Calu3 (cell line): Measurements from ENCODE around the gene ARSJ. TPM values are rescaled to one million over a fixed set of nuclear protein-coding genes. Genes with fewer than 3 reads are reported as not detected.

Experiments used
- BruUV-seq: library from RNA; stranded (reverse); fragments of 400-500 nt; replicated peaks from 2 replicates; lab custom pipeline; 2021; lab: Mats Ljungman, UMichigan
- CTCF ChIA-PET: fragments of 300-600 bp; sonication (Branson Sonifier 250); formaldehyde crosslinking; loops from one replicate; lab custom pipeline; 2022; ENCODE audit warnings: antibody characterized with exemption; lab: Charles Lee
- DNase-seq: peaks from one replicate; pipeline ENCODE4 v3.0.0; 2022
- H3K27ac Mint-ChIP-seq: one replicate; pipeline ENCODE4 v1.8.0; 2022; ENCODE audit warnings: mixed read lengths; ENCODE audit not compliant: unreplicated experiment
- H3K27me3 Mint-ChIP-seq: one replicate; pipeline ENCODE4 v1.8.0; 2022; ENCODE audit warnings: mixed read lengths; ENCODE audit not compliant: unreplicated experiment
- H3K36me3 Mint-ChIP-seq: one replicate; pipeline ENCODE4 v1.8.0; 2022; ENCODE audit warnings: mild to moderate bottlenecking, moderate library complexity, mixed read lengths; ENCODE audit not compliant: insufficient read depth, unreplicated experiment
- H3K4me1 Mint-ChIP-seq: one replicate; pipeline ENCODE4 v1.8.0; 2022; ENCODE audit warnings: mild to moderate bottlenecking, low read depth, mixed read lengths; ENCODE audit not compliant: unreplicated experiment
- H3K4me3 Mint-ChIP-seq: one replicate; pipeline ENCODE4 v1.8.0; 2022; ENCODE audit warnings: mild to moderate bottlenecking, low read depth, moderate library complexity, mixed read lengths; ENCODE audit not compliant: unreplicated experiment
- H3K9me3 Mint-ChIP-seq: one replicate; pipeline ENCODE4 v1.8.0; 2022; ENCODE audit warnings: low read depth, mixed read lengths; ENCODE audit not compliant: unreplicated experiment
- intact Hi-C: fragments of 100-400 bp; cut with micrococcal nuclease; formaldehyde crosslinking; loops from one replicate; pipeline ENCODE4 v1.10.0; 2022; ENCODE audit not compliant: unreplicated experiment
- total RNA-seq: library from RNA; stranded (reverse); gene quantifications from 2 replicates; pipeline ENCODE4 v1.2.3, GENCODE V29; 2022
- TF ChIP-seq, protein P1 (sequence below): fragments of 200-600 bp; IDR thresholded peaks from one replicate; pipeline ENCODE4 v1.8.0; 2022; ENCODE audit warnings: antibody characterized with exemption; ENCODE audit not compliant: unreplicated experiment

Gene ARSJ
- total RNA-seq, 1 experiment from 2014 or later: 12.5 TPM

GRCh38 chr4:114025176-114025777, 45.8 kb upstream of the ARSJ start:
- peak; percentile 32 for DNase-seq
- CTCF ChIA-PET: no interaction called here
- intact Hi-C loops: loop anchor here (5.0 kb wide), 2 partner anchors 48 to 68 kb away; partner anchors contain the start of gene ARSJ
- no TSS peak for BruUV-seq
- Mint-ChIP-seq H3K9me3 (no peaks in the 10 kb centered on the region), H3K36me3 (no peaks in the 10 kb centered on the region), H3K4me1 (no peaks in the 10 kb centered on the region), H3K27ac (no peak overlapping the region), H3K4me3 (no peak overlapping the region), H3K27me3 (no peaks in the 10 kb centered on the region)
- TF ChIP-seq, protein P1, sequence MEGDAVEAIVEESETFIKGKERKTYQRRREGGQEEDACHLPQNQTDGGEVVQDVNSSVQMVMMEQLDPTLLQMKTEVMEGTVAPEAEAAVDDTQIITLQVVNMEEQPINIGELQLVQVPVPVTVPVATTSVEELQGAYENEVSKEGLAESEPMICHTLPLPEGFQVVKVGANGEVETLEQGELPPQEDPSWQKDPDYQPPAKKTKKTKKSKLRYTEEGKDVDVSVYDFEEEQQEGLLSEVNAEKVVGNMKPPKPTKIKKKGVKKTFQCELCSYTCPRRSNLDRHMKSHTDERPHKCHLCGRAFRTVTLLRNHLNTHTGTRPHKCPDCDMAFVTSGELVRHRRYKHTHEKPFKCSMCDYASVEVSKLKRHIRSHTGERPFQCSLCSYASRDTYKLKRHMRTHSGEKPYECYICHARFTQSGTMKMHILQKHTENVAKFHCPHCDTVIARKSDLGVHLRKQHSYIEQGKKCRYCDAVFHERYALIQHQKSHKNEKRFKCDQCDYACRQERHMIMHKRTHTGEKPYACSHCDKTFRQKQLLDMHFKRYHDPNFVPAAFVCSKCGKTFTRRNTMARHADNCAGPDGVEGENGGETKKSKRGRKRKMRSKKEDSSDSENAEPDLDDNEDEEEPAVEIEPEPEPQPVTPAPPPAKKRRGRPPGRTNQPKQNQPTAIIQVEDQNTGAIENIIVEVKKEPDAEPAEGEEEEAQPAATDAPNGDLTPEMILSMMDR: no peak

GRCh38 chr4:114021451-114021850, 42.0 kb upstream of the ARSJ start:
- Mint-ChIP-seq H3K36me3 (no peaks in the 10 kb centered on the region), H3K4me3 (no peak overlapping the region), H3K9me3 (no peaks in the 10 kb centered on the region), H3K4me1 (peaks cover 13% of the 10 kb centered on the region), H3K27me3 (no peaks in the 10 kb centered on the region), H3K27ac (no peak overlapping the region)
- intact Hi-C loops: no loop called here
- TF ChIP-seq, protein P1: no peak
- CTCF ChIA-PET: no interaction called here
- BruUV-seq: no TSS peak
- no peak for DNase-seq

GRCh38 chr4:114019969-114020358, 40.5 kb upstream of the ARSJ start:
- Mint-ChIP-seq H3K9me3 (no peaks in the 10 kb centered on the region), H3K27me3 (no peaks in the 10 kb centered on the region), H3K36me3 (peaks cover 6% of the 10 kb centered on the region), H3K4me3 (no peak overlapping the region), H3K4me1 (peaks cover 21% of the 10 kb centered on the region), H3K27ac (no peak overlapping the region)
- TF ChIP-seq, protein P1: no peak
- CTCF ChIA-PET: no interaction called here
- intact Hi-C loops: no loop called here
- BruUV-seq: no TSS peak
- DNase-seq: no peak

GRCh38 chr4:114019276-114019968, 40.0 kb upstream of the ARSJ start:
- Mint-ChIP-seq H3K4me1 (peaks cover 21% of the 10 kb centered on the region), H3K9me3 (no peaks in the 10 kb centered on the region), H3K4me3 (no peak overlapping the region), H3K27ac (no peak overlapping the region), H3K36me3 (peaks cover 6% of the 10 kb centered on the region), H3K27me3 (no peaks in the 10 kb centered on the region)
- no TSS peak for BruUV-seq
- TF ChIP-seq, protein P1: no peak
- DNase-seq: no peak
- CTCF ChIA-PET: no interaction called here
- intact Hi-C loops: no loop called here
